ENCODE results near the gene DNAJB6.

GRCh38 chr7:157406971-157407370, 70.2 kb downstream of the DNAJB6 start:
- TF ChIP-seq, protein P1, sequence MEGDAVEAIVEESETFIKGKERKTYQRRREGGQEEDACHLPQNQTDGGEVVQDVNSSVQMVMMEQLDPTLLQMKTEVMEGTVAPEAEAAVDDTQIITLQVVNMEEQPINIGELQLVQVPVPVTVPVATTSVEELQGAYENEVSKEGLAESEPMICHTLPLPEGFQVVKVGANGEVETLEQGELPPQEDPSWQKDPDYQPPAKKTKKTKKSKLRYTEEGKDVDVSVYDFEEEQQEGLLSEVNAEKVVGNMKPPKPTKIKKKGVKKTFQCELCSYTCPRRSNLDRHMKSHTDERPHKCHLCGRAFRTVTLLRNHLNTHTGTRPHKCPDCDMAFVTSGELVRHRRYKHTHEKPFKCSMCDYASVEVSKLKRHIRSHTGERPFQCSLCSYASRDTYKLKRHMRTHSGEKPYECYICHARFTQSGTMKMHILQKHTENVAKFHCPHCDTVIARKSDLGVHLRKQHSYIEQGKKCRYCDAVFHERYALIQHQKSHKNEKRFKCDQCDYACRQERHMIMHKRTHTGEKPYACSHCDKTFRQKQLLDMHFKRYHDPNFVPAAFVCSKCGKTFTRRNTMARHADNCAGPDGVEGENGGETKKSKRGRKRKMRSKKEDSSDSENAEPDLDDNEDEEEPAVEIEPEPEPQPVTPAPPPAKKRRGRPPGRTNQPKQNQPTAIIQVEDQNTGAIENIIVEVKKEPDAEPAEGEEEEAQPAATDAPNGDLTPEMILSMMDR (IDR thresholded peaks at IDR 0.05), result no peak
- no peak for TF ChIP-seq POLR2AphosphoS5 (IDR thresholded peaks at IDR 0.05; ENCODE audit: insufficient read depth in 1 of 2, low read depth in 1 of 2)

Measured in vagina (tissue), 2 donors.